Caco-2 (cell line): Measurements from ENCODE around the gene GNB5. TPM values are rescaled to one million over a fixed set of nuclear protein-coding genes. Genes with fewer than 3 reads are reported as not detected.

Source experiments
- BruUV-seq: library from RNA; stranded (reverse); fragments of 400-500 nt; replicated peaks from 2 replicates; lab custom pipeline; 2021; lab: Mats Ljungman, UMichigan
- CTCF ChIA-PET: fragments of 300-600 bp; sonication (Branson Sonifier 250); formaldehyde crosslinking; loops from one replicate; lab custom pipeline; 2022; ENCODE audit warnings: antibody characterized with exemption; lab: Charles Lee
- POLR2A ChIA-PET: fragments of 300-600 bp; sonication (Branson Sonifier 250); formaldehyde crosslinking; loops from one replicate; lab custom pipeline; 2022; ENCODE audit warnings: antibody characterized with exemption; lab: Charles Lee
- DNase-seq, 2 experiments: peaks; one replicate each; pipeline versions ENCODE4 v3.0.0 to v3.0.0-alpha.2; 2020 to 2022
- H3K27me3 ChIP-seq: replicated peaks from 2 replicates; pipeline ENCODE4 v1.6.0; 2011; ENCODE audit warnings: low read length; ENCODE audit not compliant: control insufficient read depth, insufficient read depth
- H3K36me3 ChIP-seq: 2 replicates; pipeline ENCODE4 v1.5.1; 2011; ENCODE audit warnings: low read length; ENCODE audit not compliant: control insufficient read depth, insufficient read depth
- H3K4me1 ChIP-seq: fragments of 250-450 bp; sonication (Bioruptor Pico); 2 replicates; pipeline ENCODE4 v1.5.1; 2020; ENCODE audit warnings: mild to moderate bottlenecking
- H3K4me3 ChIP-seq: 2 replicates; pipeline ENCODE4 v1.5.1; 2011; ENCODE audit warnings: low read depth, mild to moderate bottlenecking, control low read depth, low read length
- H3K9me3 ChIP-seq: fragments of 250-450 bp; sonication (Bioruptor Pico); 2 replicates; pipeline ENCODE4 v1.5.1; 2020; ENCODE audit warnings: mild to moderate bottlenecking, moderate library complexity
- H3K27ac Mint-ChIP-seq: one replicate; pipeline ENCODE4 v1.8.0; 2022; ENCODE audit warnings: mixed read lengths; ENCODE audit not compliant: unreplicated experiment
- H3K27me3 Mint-ChIP-seq: one replicate; pipeline ENCODE4 v1.8.0; 2022; ENCODE audit warnings: mixed read lengths; ENCODE audit not compliant: insufficient read depth, unreplicated experiment
- H3K36me3 Mint-ChIP-seq: one replicate; pipeline ENCODE4 v1.8.0; 2022; ENCODE audit warnings: mild to moderate bottlenecking, mixed read lengths; ENCODE audit not compliant: insufficient read depth, unreplicated experiment
- H3K4me1 Mint-ChIP-seq: one replicate; pipeline ENCODE4 v1.8.0; 2022; ENCODE audit warnings: low read depth, mixed read lengths; ENCODE audit not compliant: unreplicated experiment
- H3K4me3 Mint-ChIP-seq: one replicate; pipeline ENCODE4 v1.8.0; 2022; ENCODE audit warnings: mild to moderate bottlenecking, moderate library complexity, mixed read lengths; ENCODE audit not compliant: unreplicated experiment
- H3K9me3 Mint-ChIP-seq: one replicate; pipeline ENCODE4 v1.8.0; 2022; ENCODE audit warnings: mixed read lengths; ENCODE audit not compliant: unreplicated experiment
- intact Hi-C: fragments of 100-400 bp; cut with micrococcal nuclease; formaldehyde crosslinking; loops from one replicate; pipeline ENCODE4 v1.10.0; 2022; ENCODE audit not compliant: unreplicated experiment
- total RNA-seq: library from RNA; stranded (reverse); gene quantifications from 2 replicates; pipeline ENCODE4 v1.2.3, GENCODE V29; 2022
- TF ChIP-seq, protein P1 (sequence below), 2 experiments: fragments of 200-600 bp in 1 of 2; IDR thresholded peaks; 1 replicate in 1 of 2; 2 replicates in 1 of 2; pipeline versions ENCODE4 v1.5.1 to v1.8.0; 2011 to 2022; ENCODE audit warnings: antibody characterized with exemption in 1 of 2, control low read depth in 1 of 2, inconsistent platforms in 1 of 2, low read depth in 1 of 2, low read length in 1 of 2, mild to moderate bottlenecking in 1 of 2, moderate library complexity in 1 of 2; ENCODE audit not compliant: insufficient read depth in 1 of 2, severe bottlenecking in 1 of 2, unreplicated experiment in 1 of 2

GNB5 gene
- total RNA-seq, 1 experiment from 2014 or later = 23.2 TPM

DNA sequence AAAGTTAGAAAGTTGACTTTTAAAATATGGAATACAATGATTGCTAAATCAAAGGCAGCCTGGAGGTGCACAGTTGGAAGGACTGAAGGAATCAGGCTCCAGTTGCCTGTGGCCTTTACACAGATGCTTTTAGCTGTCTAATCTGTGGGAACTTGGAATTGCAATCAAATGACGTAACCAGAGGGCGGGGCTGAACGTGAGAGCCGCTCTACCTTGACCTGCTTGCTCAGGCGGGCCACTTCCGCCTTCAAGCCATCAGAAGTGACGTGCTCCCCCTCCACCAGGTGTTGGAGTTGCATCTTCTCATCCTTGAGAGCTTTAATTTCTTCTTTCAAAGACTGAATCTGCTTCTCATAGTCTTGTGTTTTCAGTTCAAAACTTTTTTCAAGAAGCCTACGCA is 37.7 kb upstream of the GNB5 start:
- TF ChIP-seq, protein P1, sequence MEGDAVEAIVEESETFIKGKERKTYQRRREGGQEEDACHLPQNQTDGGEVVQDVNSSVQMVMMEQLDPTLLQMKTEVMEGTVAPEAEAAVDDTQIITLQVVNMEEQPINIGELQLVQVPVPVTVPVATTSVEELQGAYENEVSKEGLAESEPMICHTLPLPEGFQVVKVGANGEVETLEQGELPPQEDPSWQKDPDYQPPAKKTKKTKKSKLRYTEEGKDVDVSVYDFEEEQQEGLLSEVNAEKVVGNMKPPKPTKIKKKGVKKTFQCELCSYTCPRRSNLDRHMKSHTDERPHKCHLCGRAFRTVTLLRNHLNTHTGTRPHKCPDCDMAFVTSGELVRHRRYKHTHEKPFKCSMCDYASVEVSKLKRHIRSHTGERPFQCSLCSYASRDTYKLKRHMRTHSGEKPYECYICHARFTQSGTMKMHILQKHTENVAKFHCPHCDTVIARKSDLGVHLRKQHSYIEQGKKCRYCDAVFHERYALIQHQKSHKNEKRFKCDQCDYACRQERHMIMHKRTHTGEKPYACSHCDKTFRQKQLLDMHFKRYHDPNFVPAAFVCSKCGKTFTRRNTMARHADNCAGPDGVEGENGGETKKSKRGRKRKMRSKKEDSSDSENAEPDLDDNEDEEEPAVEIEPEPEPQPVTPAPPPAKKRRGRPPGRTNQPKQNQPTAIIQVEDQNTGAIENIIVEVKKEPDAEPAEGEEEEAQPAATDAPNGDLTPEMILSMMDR (IDR thresholded peaks at IDR 0.05; ENCODE audit: insufficient read depth in 1 of 2, low read depth in 1 of 2, low read length in 1 of 2, severe bottlenecking in 1 of 2, unreplicated experiment in 1 of 2) = no peak
- Histone ChIP-seq H3K27me3 (no peaks in the 10 kb centered on the region), H3K4me1 (no peaks in the 10 kb centered on the region), H3K4me3 (no peak overlapping the region), H3K36me3 (peaks cover 1% of the 10 kb centered on the region; the same call in 1 of the 2 replicates), H3K9me3 (no peaks in the 10 kb centered on the region)
- Mint-ChIP-seq H3K36me3 (peaks cover 8% of the 10 kb centered on the region), H3K4me3 (no peak overlapping the region), H3K27me3 (no peaks in the 10 kb centered on the region), H3K27ac (no peak overlapping the region), H3K4me1 (peaks cover 8% of the 10 kb centered on the region), H3K9me3 (no peaks in the 10 kb centered on the region)
- peak; percentile 64 to 71 for DNase-seq
- ChIA-PET CTCF (interaction anchor here (1.3 to 2.0 kb wide), 2 partner anchors 12 to 45 kb away, joined by 4 to 6 read pairs; no protein-coding TSS in a partner anchor), POLR2A (no interaction called here)
- intact Hi-C loops = loop anchor here (5.0 kb wide), 1 partner anchor 247 kb away; no protein-coding TSS in a partner anchor
- no TSS peak for BruUV-seq

DNA sequence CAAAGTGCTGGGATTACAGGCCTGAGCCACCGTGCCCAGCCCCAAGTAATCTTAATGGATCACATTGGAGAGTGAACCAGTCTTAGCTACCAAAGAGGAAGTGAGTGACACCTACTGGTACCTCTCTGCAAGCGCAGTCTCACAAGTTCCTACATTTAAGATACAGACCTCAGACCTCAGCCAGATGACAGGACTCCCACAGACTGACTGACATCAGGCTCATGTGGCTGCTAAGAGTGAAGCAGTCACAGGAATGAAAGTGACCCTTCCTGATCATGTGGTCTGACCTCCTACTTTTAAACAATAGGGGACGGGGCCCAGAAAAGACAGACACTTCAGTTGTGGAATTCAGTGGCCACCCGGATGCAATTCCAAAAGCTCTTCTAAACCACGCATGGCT is 36.3 kb upstream of the GNB5 start:
- no TSS peak for BruUV-seq
- POLR2A ChIA-PET = no interaction called here
- TF ChIP-seq, protein P1 (IDR thresholded peaks at IDR 0.05; ENCODE audit: insufficient read depth in 1 of 2, low read depth in 1 of 2, low read length in 1 of 2, severe bottlenecking in 1 of 2, unreplicated experiment in 1 of 2) = peak; percentile 70 to 73
- H3K27me3 ChIP-seq = no peaks in the 10 kb centered on the region
- CTCF ChIA-PET = interaction anchor here (0.7 to 2.5 kb wide), 6 partner anchors 10 to 1472 kb away, joined by 3 to 16 read pairs (median 7); no protein-coding TSS in a partner anchor
- peaks cover 2% of the 10 kb centered on the region for H3K36me3 ChIP-seq
- no peaks in the 10 kb centered on the region for H3K9me3 ChIP-seq
- no peak overlapping the region for H3K4me3 ChIP-seq
- peaks cover 8% of the 10 kb centered on the region for H3K4me1 Mint-ChIP-seq
- H3K27ac Mint-ChIP-seq = no peak overlapping the region
- peaks cover 13% of the 10 kb centered on the region for H3K36me3 Mint-ChIP-seq
- no peaks in the 10 kb centered on the region for H3K27me3 Mint-ChIP-seq
- no peaks in the 10 kb centered on the region for H3K9me3 Mint-ChIP-seq
- peak; percentile 62 to 69 for DNase-seq
- no peaks in the 10 kb centered on the region for H3K4me1 ChIP-seq
- no peak overlapping the region for H3K4me3 Mint-ChIP-seq
- intact Hi-C loops = loop anchor here (1.0 to 5.0 kb wide), 2 partner anchors 43 to 245 kb away; no protein-coding TSS in a partner anchor

DNA sequence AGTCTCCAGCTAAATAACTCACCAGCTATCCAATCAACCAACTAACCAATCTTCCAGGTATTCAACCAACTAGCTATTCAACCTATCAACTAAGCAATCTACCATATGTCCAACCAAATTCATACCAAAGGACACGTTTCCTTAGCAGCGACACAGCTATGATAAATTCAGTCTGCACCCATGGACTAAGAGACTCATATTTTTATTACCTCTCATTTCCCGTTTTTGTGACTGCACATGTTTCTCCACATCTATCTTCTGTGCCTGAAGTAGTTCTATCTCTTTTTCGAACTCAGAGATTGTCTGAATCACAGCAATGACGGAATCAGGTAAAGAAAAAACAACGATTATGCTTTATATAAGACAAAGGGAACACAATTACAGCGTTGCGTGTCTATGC is 34.0 kb upstream of the GNB5 start:
- H3K9me3 Mint-ChIP-seq = no peaks in the 10 kb centered on the region
- Histone ChIP-seq H3K4me1 (no peaks in the 10 kb centered on the region), H3K27me3 (no peaks in the 10 kb centered on the region), H3K36me3 (peaks cover 3% of the 10 kb centered on the region), H3K4me3 (no peak overlapping the region), H3K9me3 (no peaks in the 10 kb centered on the region)
- CTCF ChIA-PET = interaction anchor here (2.5 kb wide), 1 partner anchor 8 kb away, joined by 16 read pairs; no protein-coding TSS in a partner anchor
- no peaks in the 10 kb centered on the region for H3K27me3 Mint-ChIP-seq
- DNase-seq = no peak
- no peak overlapping the region for H3K4me3 Mint-ChIP-seq
- H3K4me1 Mint-ChIP-seq = no peaks in the 10 kb centered on the region
- POLR2A ChIA-PET = no interaction called here
- BruUV-seq = no TSS peak
- intact Hi-C loops = loop anchor here (5.0 kb wide), 1 partner anchor 243 kb away; no protein-coding TSS in a partner anchor
- TF ChIP-seq, protein P1 (IDR thresholded peaks at IDR 0.05; ENCODE audit: insufficient read depth in 1 of 2, low read depth in 1 of 2, low read length in 1 of 2, severe bottlenecking in 1 of 2, unreplicated experiment in 1 of 2) = no peak
- peaks cover 13% of the 10 kb centered on the region for H3K36me3 Mint-ChIP-seq
- H3K27ac Mint-ChIP-seq = no peak overlapping the region
